ENCODE results near the gene CD99L2.

Gene CD99L2

GRCh38 chrX:150870487-150871340 lies 27.8 kb downstream of the CD99L2 start:
- no peak for TF ChIP-seq CTCF (IDR thresholded peaks at IDR 0.05; ENCODE audit: low read depth, low read length, missing control alignments)
- Histone ChIP-seq H3K27me3 (replicated peaks) (no peaks in the 10 kb centered on the region), H3K36me3 (replicated peaks) (no peaks in the 10 kb centered on the region), H3K27ac (no peak overlapping the region), H3K4me3 (ENCODE audit: low read depth, low read length) (no peak overlapping the region)
- in situ Hi-C loops (cut with HindIII; ENCODE audit: low pct_ligation_motif_present, low sequenced_read_pairs) = no loop called here
- DNase-seq = no peak

GRCh38 chrX:150870029-150870428 lies 28.4 kb downstream of the CD99L2 start:
- in situ Hi-C loops (cut with HindIII; ENCODE audit: low pct_ligation_motif_present, low sequenced_read_pairs) = no loop called here
- no peaks in the 10 kb centered on the region for H3K27me3 ChIP-seq (replicated peaks)
- DNase-seq = no peak
- no peak overlapping the region for H3K4me3 ChIP-seq (ENCODE audit: low read depth, low read length)
- TF ChIP-seq CTCF (IDR thresholded peaks at IDR 0.05; ENCODE audit: low read depth, low read length, missing control alignments) = no peak
- no peak overlapping the region for H3K27ac ChIP-seq
- H3K36me3 ChIP-seq (replicated peaks) = no peaks in the 10 kb centered on the region

GRCh38 chrX:150869450-150869849 lies 29.0 kb downstream of the CD99L2 start:
- Histone ChIP-seq H3K36me3 (replicated peaks) (no peaks in the 10 kb centered on the region), H3K27ac (no peak overlapping the region), H3K4me3 (ENCODE audit: low read depth, low read length) (no peak overlapping the region), H3K27me3 (replicated peaks) (no peaks in the 10 kb centered on the region)
- no peak for DNase-seq
- no peak for TF ChIP-seq CTCF (IDR thresholded peaks at IDR 0.05; ENCODE audit: low read depth, low read length, missing control alignments)
- in situ Hi-C loops (cut with HindIII; ENCODE audit: low pct_ligation_motif_present, low sequenced_read_pairs) = no loop called here

- no peaks in the 10 kb centered on the region for H3K36me3 ChIP-seq (replicated peaks)
- TF ChIP-seq CTCF (IDR thresholded peaks at IDR 0.05; ENCODE audit: low read depth, low read length, missing control alignments) = no peak
- in situ Hi-C loops (cut with HindIII; ENCODE audit: low pct_ligation_motif_present, low sequenced_read_pairs) = no loop called here
- DNase-seq = no peak
- H3K27me3 ChIP-seq (replicated peaks) = no peaks in the 10 kb centered on the region
- no peak overlapping the region for H3K27ac ChIP-seq
- no peak overlapping the region for H3K4me3 ChIP-seq (ENCODE audit: low read depth, low read length)
Observed at GRCh38 chrX:150868625-150869024, 29.8 kb downstream of the CD99L2 start.

GRCh38 chrX:150864127-150864526 lies 34.3 kb downstream of the CD99L2 start:
- no peak for DNase-seq
- Histone ChIP-seq H3K27ac (no peak overlapping the region), H3K36me3 (replicated peaks) (no peaks in the 10 kb centered on the region), H3K4me3 (ENCODE audit: low read depth, low read length) (no peak overlapping the region), H3K27me3 (replicated peaks) (no peaks in the 10 kb centered on the region)
- no peak for TF ChIP-seq CTCF (IDR thresholded peaks at IDR 0.05; ENCODE audit: low read depth, low read length, missing control alignments)
- in situ Hi-C loops (cut with HindIII; ENCODE audit: low pct_ligation_motif_present, low sequenced_read_pairs) = no loop called here

GRCh38 chrX:150863191-150863590 lies 35.3 kb downstream of the CD99L2 start:
- DNase-seq = no peak
- in situ Hi-C loops (cut with HindIII; ENCODE audit: low pct_ligation_motif_present, low sequenced_read_pairs) = no loop called here
- H3K27me3 ChIP-seq (replicated peaks) = no peaks in the 10 kb centered on the region
- no peaks in the 10 kb centered on the region for H3K36me3 ChIP-seq (replicated peaks)
- no peak overlapping the region for H3K4me3 ChIP-seq (ENCODE audit: low read depth, low read length)
- no peak for TF ChIP-seq CTCF (IDR thresholded peaks at IDR 0.05; ENCODE audit: low read depth, low read length, missing control alignments)
- H3K27ac ChIP-seq = no peak overlapping the region
